Midbrain (tissue), 1 donor: ENCODE measurements around the gene LZTR1.
A peak's percentile ranks its signal among the peaks of the same experiment; 100 is the strongest.
"Not testable (repeated sequence)": the region's sequence is repeated elsewhere in the genome, so short reads cannot be mapped to it uniquely, and the experiment has no call there.

Experiments used
- DNase-seq: peaks from one replicate; lab custom pipeline; 2025; lab: John Stamatoyannopoulos, UW

LZTR1 gene

DNA sequence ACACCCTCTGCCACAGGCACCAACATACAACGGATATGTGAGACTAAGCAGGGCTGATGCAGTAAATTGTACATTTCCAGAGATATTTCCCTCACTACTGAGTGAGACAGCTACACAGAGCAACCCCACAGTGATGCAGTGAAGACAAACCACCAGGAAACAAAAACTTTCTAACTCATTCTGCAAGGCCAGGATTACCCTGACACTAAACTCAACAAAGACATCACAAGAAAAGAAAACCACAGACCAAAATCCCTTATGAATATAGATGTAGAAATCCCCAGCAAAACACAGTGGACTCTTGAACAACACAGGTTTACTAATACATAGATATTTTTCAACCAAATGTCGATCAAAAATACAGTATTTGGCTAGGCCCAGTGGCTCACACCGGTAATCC, 51.8 kb downstream of the LZTR1 start:
- DNase-seq, result no peak

DNA sequence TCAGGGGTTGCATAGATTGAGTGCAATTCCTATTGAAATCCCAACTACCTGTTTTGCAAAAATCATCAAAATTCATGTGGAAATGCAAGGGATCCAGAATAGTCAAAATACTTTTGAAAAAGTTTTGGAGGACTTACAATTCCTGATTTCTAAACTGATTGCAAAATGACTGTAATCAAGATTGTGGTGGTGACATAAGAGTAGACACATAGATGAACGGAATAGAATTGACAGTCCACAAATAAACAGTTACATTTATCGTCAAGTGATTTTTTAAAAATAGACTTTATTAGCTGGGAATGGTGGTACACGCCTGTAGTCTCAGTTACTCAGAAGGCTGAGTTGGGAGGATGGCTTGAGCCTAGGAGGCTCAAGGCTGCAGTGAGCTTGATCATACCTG, 52.9 kb downstream of the LZTR1 start:
- DNase-seq, result no peak

DNA sequence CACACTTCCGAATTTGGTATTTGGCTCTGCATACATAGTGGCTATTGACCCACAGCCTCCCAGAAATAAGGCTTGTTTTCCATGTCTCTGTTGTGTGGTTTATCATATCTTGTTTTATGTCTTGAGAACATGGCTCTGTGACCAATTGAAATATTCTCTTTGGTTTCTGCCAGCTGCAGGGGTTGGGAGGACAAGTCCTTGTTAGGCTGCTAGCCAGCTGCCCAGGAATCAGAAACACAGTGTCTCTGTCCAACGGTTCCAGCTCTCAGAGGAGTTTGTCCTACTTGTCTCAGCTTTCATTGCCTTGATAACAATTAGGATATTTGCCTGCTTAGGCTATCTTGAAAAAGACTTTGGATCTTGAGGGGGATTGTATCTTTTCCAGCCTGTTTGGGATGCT, 56.3 kb downstream of the LZTR1 start:
- DNase-seq, result no peak

DNA sequence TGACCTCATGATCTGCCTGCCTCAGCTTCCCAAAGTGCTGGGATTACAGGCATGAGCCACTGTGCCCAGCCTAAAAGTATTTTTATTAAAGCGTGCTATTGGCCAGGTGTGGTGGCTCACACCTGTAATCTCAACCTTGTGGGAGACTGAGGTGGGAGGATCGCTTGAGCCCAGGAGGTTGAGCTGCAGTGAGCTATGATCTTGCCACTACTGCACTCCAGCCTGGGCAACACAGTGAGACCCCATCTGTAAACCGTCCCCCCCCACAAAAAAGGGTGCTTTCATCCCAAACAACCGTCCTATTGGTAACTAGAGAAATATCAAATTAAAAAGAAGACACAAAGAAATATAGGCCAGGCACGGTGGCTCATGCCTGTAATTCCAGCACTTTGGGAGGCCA, 57.1 kb downstream of the LZTR1 start:
- DNase-seq, result not testable (repeated sequence)

DNA sequence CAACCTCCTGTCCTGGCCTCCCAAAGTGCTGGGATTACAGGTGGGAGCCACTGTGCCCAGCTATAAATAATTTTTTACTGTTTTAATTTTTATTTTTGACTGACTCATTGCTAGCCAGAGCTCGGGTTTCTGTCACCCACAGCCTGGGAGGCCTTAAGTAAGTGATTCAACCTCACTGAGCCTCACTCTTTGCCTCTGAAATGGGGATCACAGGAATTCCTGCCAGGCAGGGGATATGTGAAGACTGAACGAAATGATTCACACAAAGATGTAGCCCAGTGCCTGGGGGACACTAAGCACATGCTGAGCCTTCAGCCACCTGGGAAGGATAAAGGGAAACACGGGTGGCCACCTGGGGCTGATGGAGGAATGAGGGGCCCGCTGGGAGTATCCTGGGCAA, 59.8 kb downstream of the LZTR1 start:
- DNase-seq, result no peak

DNA sequence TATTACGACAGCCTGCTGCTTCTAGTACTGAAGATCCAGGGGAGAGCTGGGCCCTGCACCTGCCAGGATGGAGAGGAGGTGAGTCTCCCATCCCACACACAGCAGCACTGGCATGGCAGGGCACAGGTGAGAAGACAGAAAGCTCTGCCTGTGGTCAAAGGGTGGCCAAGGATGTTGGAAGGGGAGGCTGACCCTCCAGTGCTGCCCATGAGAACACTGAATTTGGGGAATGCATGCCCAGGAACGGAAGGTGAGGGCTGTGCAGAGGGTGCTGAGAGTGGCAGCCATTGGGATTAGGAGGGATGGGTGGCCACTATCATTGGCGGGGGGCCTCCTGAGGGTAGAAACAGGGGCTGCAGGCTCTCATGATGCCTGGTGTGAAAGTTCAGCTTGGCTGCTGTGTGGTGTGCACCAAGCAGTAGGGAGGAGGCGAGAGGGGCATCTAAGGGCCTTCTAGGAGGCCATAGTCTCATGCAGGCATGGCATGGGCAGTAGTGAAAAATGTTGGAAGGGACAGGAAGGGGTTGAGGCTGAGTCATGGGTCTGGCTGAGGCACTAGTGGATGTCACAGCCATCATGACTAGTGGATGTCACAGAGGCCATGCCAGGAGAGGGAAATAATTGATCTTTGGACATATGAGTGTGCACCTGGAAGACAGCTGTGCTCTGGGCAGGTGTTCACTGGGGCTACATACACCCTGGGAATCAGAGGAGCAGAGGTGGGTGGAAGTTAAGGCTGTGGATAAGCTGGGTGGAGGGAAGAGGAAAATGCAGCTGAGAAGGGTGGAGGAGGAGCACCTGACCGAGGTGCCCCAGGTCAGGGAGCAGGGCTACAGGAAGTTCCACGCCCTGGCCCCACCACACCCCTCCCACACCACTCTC, 61.1 kb downstream of the LZTR1 start:
- DNase-seq, result no peak

DNA sequence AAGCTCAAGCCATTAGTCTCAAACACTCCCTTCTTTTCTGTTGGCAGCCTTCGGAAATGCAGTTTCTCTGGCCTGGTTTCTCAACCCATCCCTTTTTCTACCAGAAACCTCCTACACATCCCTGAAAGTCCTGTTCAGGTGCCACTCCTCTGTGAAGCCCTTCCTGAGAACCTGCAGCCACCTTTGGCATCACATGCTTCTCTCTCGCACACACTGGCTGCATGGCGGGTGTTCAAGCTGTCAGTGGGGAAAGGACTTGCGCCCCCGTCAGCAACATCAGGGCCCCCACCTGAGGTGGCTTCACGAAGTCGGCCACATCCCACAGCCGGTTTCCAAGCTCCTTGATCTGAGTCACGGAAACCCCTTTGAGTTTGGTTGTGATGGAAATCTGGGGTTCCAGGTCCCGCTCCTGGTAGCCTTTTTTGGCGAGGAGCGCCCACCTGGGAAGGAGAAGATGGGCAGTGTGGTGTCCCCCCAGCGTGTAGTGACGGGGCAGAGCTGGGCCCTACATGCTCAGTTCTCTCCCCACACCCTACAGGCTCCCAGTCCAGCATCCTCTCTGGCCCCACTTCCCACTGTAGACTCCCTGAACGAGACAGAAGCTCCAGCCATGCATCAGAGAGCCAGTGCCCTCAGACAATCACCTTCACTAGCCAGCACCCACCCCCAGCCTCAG, 61.9 kb downstream of the LZTR1 start:
- DNase-seq, result no peak

DNA sequence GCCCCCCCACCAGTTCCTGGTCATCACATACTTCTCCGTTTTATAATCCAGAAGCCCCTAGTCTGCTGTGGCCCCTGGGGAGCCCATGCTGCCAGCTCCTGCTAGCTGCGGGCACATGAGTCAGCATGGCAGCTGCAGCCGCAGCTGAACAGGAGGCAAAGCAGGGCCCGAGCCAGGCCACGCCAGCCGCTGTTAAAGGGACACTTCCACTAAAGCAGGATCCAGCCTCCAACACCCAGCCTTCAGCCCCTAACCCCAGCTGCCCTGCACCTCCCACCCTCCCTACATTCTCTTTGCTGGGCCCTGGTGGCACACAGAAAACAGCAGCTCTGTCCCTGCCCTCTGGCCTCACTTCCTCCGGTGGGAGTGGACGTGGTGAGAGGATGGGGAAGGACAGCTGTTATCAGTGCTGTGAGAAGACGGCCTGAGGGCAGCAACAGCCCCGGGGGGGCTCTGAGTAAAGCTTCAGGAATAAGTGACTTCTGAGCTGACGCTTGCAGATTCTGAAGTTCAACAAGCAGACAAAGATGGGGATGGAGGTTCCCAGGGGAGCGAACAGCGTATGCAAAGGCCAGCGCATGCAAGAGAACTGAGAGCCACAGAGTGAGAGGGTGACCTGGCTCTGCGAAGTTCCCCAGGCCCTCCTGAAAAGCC, 63.0 kb downstream of the LZTR1 start:
- peak; percentile 1 for DNase-seq

DNA sequence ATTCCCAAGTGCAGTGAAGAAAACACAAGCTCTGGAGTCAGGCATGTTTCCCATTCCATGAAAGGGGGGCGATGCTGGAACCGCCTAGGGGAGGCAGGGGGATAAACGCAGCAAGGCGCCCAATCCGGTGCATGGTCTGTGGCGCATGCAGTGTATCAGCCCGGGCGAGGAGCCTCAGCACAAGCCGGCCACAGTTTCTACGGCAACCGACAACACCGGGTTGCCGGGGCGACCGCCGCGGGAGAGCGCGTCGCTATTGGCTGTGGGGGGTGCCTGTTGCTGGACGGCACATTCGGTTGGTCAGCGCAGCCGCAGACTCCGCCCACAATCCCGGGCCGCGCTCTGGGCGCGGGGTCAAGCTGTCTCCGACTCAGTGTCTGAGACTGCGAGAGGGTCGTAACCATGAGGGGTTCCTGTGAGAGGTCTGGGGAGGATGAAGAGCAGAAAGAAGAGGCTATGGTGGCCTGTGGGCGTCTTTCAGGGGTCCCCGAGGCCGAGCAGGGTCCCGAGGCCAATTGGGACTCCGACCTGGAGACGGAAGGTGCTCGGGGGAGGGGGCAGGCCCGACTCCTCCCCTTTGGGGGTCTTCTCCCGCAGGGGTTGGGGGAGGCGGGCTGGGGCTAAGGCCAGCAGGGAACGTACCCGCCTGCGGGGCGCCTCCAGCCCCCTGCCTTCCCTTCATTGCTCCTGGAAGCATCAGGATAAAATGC, 63.6 kb downstream of the LZTR1 start, which contains the start of gene LRRC74B:
TSS of gene LRRC74B (plus strand) at position 362 of the 710 bp plus-strand sequence. CDS start at position 403, 41 bp downstream.
- DNase-seq, result peak; percentile 82

DNA sequence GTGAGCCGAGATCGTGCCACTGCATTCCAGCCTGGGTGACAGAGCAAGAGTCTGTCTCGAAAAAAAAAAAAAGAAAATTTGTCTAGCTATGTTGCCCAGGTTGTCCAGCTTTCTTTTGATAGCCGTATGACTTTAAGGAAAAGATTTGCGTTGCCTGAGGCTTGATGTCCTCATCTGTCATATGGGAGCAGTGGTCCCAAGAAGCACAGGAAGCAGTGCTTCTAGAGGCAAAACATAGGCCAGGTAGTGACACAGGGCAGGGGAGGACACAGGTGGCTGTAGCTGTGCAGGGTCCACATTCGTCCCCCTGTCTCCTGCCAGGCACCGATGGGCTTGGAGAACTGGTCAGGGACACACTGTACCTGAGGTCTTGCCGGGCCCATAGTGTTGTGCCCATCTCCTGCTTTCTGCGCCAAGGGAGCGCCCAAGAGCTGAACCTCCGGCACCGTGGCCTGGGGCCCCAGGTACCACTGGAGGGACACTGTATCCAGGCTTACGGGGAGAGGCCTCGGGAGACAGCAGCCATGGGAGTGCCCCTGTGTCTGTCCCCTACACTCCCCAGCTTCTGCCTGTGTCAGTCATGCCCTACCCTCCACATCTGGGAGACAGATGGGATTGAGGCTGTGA, 65.1 kb downstream of the LZTR1 start:
- no peak for DNase-seq

DNA sequence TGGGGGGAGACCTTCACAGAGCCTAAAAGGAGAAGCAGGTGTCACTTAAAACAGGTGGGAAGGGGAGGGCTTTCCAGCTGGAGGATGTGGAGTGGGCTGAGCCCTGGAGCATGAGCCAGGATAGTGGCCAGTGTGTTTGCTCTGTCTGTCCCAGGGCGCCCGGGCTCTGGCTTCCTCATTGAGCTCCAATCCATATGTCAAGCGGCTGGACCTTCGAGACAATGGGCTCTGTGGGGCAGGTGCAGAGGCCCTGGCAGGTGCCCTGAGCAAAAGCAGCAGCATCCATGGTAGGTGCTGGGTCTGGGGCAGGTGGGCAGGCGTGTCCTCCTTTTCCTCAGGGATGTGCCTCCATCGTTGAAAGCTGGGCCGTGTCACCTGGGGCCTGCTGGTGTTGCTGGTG, 65.6 kb downstream of the LZTR1 start:
- no peak for DNase-seq

DNA sequence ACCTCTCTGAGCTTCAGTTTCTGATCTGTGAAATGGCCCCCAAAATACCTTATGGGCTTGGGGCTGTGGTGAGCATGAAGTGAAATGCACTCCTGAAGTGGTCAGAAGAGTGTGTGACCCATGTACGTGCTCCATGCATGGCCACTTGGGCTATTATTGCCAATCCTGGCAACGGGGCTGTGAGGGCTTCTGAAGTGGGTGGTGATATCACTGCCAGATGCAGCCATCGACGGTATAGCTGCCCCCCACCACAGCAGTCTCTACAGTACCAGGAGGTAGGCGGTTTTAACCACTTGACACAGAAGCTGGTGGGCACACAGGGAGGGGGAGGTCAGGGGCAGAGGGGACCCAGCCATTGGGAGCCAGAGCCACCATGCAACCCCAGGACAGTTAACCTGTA, 66.4 kb downstream of the LZTR1 start:
- not testable (repeated sequence) for DNase-seq
